Thymus (tissue), 11 donors: Measurements from ENCODE around the gene IL1RN. TPM values are rescaled to one million over a fixed set of nuclear protein-coding genes. Genes with fewer than 3 reads are reported as not detected.

Experiments
- DNase-seq, 9 donors: peaks; one replicate each; pipeline ENCODE4 v3.0.0-alpha.2; 2013; ENCODE audit warnings: low spot score in 9 of 9, low read depth in 6 of 9, missing footprints in 1 of 9
- H3K27ac ChIP-seq, 2 donors: one replicate each; pipeline ENCODE4 v1.5.1; 2013; ENCODE audit warnings: control low read depth in 1 of 2, low read depth in 1 of 2, low read length in 1 of 2, mild to moderate bottlenecking in 1 of 2, moderate library complexity in 1 of 2
- H3K27me3 ChIP-seq, 2 donors: one replicate each; pipeline ENCODE4 v1.5.1; 2013; ENCODE audit warnings: low read length in 1 of 2; ENCODE audit not compliant: control insufficient read depth in 2 of 2, insufficient read depth in 1 of 2
- H3K36me3 ChIP-seq, 2 donors: one replicate each; pipeline ENCODE4 v1.5.1; 2013; ENCODE audit warnings: low read length in 1 of 2, mild to moderate bottlenecking in 1 of 2, moderate library complexity in 1 of 2; ENCODE audit not compliant: control insufficient read depth in 2 of 2, insufficient read depth in 2 of 2
- H3K4me1 ChIP-seq, 2 donors: one replicate each; pipeline ENCODE4 v1.5.1; 2013; ENCODE audit warnings: low read length in 2 of 2; ENCODE audit not compliant: control insufficient read depth in 2 of 2, insufficient read depth in 2 of 2
- H3K4me3 ChIP-seq, 2 donors: one replicate each; pipeline ENCODE4 v1.5.1; 2013; ENCODE audit warnings: low read length in 2 of 2, control low read depth in 1 of 2, mild to moderate bottlenecking in 1 of 2
- H3K9me3 ChIP-seq, 2 donors: one replicate each; pipeline ENCODE4 v1.5.1; 2013; ENCODE audit warnings: low read length in 1 of 2, mild to moderate bottlenecking in 1 of 2; ENCODE audit not compliant: control insufficient read depth in 2 of 2, insufficient read depth in 1 of 2
- WGBS: extraction: QIAGEN DNeasy Blood & Tissue Kit; methylation state at CpG from one replicate; pipeline ENCODE4 v1.1.7; 2013; 5-methylcytosine and 5-hydroxymethylcytosine counted together
- polyA plus RNA-seq: library from polyadenylated mRNA; stranded (reverse); fragments of 200-250 nt; gene quantifications from one replicate; pipeline ENCODE4 v1.2.3, GENCODE V29; 2013
- total RNA-seq: library from RNA; stranded (reverse); fragments of 120-200 nt; gene quantifications from one replicate; pipeline ENCODE4 v1.2.4, GENCODE V29; 2013
- donor health status: healthy.

The IL1RN gene
- total and polyA plus RNA-seq, 2 donors, result 2.7 to 16.9 TPM

DNA sequence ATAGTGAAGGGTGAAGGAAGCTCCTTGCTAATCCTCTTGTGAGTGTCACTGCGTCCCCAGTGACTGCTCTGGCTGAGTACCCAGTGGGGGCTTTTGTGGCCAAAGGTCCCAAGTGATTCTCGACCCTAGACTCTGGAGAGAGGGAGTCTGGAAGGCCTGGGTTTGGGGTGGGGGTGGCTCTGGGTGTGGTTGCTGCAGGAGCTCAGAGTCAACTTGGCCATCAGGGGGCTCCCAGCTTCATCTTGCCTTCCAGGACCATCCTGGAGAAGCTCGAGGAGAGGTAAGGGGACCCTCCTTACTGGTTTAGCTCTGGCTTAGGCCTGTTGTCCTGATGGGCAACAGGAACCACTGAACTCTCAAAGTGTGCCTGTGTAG lies 47.0 kb downstream of the IL1RN start:
- Histone ChIP-seq H3K9me3 (peaks cover 1 to 3% of the 10 kb centered on the region in 2 donors), H3K4me1 (peaks cover 37 to 75% of the 10 kb centered on the region in 2 donors), H3K4me3 (peak overlapping the region; percentile 85 to 96), H3K27ac (peak overlapping the region; percentile 85 to 93), H3K27me3 (no peaks in the 10 kb centered on the region), H3K36me3 (peaks cover 10 to 20% of the 10 kb centered on the region in 2 donors)
- 3% methylated on average over 3 of the region's 3 CpGs for WGBS
- DNase-seq, result peak in 2 of 9 donors; percentile 44 to 69

DNA sequence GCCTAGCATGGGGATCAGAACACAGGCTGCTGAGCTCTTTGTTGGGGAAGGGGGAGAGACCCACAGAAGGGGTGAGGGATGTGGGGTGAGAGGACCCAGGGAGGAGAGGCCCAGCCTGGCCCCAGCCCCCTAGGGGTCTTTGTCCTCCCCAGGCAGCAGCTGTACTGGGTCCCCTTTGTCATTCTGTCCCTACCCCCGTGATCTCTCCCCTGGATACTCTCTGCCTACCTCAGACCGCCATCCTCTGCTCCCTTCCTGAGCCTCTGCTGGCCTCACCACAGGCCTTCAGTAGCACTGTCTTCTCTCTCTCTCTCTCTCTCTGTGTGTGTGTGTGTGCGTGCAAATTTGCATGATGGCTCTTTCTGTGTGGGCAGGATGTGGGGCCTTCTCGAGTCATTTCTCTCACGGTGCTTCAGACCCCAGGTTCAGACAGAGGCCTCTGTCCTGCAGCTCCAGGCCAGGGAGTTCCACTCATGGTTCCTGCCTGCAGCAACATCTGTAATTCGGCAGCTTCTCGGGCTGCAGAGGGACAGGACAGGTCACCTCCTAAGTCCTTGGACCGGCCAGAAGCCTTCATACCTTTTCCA lies 47.7 kb downstream of the IL1RN start:
- Histone ChIP-seq H3K4me3 (peak overlapping the region; percentile 85 to 96), H3K9me3 (peaks cover 1 to 3% of the 10 kb centered on the region in 2 donors), H3K27ac (peak overlapping the region; percentile 85 to 93), H3K36me3 (peaks cover 17 to 26% of the 10 kb centered on the region in 2 donors), H3K27me3 (no peaks in the 10 kb centered on the region), H3K4me1 (peaks cover 44 to 78% of the 10 kb centered on the region in 2 donors)
- WGBS, result 24% methylated on average over 8 of the region's 8 CpGs
- DNase-seq, result peak in 3 of 9 donors; percentile 66 to 86 (median 74)

DNA sequence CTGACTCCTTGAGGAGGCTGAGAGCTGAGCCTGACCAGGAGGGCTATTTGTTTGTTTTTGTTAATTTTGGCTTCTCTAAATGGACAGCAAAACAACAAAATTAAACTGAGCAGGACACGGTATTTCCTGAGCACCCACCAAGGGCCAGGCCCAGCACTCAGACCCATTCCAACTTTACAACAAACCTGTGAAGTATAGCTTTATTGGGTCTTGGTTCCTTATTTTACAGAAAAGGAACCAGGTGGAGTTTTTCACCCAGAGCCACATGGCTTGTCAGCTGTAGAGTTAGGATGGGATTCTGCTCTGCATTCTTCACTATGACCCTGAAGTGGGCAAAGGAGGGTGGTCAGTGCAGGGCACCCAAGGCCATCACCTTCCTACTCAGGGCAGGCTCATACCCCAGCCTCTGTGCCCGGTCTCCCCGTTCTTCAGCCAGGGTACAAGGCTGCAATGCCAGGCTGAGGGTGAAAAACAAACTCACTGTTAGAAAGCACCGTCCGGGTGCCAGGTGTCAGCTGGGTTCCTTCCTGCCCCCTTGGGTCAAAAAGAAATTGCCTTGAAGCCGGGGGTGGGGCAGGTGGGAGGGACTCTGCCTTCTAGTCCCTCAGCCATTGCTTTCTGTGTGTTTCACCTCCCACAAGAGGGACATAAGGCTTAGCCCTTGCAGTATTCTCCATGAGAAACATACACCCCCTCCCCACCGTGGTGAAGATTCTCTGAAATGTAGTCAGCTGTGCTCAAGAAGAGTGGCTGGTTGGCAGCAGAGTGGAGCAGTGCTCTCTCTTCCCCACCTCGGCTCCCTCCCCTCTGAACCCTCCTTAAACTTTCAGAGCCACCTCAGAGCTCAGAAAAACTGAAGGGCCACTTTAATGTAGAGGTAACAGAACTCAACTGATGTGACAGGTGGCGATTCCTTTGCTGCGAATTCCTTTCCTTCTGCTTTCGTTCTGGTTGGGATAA lies 48.6 kb downstream of the IL1RN start:
- peaks cover 20 to 33% of the 10 kb centered on the region in 2 donors for H3K36me3 ChIP-seq
- WGBS, result 16% methylated on average over 11 of the region's 11 CpGs
- peak overlapping the region; percentile 85 to 96 for H3K4me3 ChIP-seq
- DNase-seq, result peak in 4 of 9 donors; percentile 54 to 83 (median 65)
- no peaks in the 10 kb centered on the region for H3K27me3 ChIP-seq
- peaks cover 53 to 87% of the 10 kb centered on the region in 2 donors for H3K4me1 ChIP-seq
- H3K27ac ChIP-seq, result peak overlapping the region; percentile 85 to 93
- H3K9me3 ChIP-seq, result peaks cover 1 to 3% of the 10 kb centered on the region in 2 donors

DNA sequence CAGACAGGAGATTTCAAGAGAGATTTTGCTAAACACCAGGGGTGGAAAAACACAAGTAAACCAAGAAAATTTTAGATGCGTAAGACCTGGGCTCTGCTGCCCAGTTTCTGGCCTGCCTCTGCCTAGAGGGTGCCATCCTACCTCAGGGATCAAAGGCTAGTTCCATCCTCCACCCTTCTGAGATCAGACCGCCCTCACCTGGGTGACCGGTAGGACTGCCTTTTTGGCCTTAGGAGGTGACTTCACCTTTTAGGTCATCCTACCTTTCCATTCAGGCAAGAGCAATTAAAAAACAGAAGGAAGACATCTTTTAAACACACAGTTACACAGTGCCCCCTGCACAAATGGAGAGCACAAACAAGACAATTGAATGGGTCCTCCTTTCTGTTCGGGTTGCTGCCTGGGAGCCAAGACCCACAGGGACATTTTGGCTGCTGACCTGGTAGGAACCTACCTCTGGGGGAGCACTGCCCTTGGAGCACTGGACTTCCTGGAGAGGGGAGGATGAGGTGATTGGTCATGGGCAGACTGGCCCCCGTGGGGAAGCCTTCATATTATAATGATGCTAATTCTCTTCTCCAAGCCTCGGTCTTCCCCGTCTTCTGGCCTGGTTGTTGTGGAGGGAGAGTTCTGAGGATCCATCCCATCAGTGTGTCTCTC lies 49.4 kb downstream of the IL1RN start:
- Histone ChIP-seq H3K36me3 (peaks cover 27 to 41% of the 10 kb centered on the region in 2 donors), H3K27me3 (no peaks in the 10 kb centered on the region), H3K9me3 (peaks cover 1 to 3% of the 10 kb centered on the region in 2 donors), H3K27ac (peak overlapping the region; percentile 15 to 85), H3K4me3 (peak overlapping the region; percentile 85 to 96), H3K4me1 (peaks cover 58 to 89% of the 10 kb centered on the region in 2 donors)
- 95% methylated on average over 7 of the region's 7 CpGs for WGBS
- no peak for DNase-seq

DNA sequence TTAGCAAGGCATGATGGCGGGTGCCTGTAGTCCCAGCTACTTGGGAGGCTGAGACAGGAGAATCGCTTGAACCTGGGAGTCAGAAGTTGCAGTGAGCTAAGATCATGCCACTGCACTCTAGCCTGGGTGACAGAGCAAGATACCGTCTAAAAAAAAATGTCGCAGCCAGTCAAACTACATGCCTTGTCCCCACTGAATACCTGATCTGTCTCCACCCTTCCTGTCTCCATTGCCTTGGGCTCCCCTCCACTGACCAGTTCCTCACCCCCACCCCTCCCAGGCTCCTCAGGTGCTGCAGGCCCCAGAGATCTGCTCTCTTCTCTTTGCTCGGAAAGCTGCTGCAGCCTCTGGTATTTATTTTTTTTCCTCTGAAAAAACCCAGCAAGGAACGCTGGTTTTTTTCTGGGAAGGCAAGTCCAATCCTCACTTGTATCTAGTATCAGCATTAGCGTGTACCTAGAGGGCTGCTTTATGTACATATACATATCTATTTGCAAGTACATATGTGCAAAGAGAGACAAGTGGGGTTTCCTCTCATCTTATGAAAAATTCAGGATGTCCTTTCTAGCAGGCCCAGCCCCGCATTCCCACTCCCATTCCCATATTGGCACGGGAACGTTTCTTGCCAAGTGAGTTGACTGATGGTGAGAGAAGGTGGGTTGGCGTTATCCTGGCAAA lies 50.8 kb downstream of the IL1RN start:
- H3K4me1 ChIP-seq, result peaks cover 50 to 90% of the 10 kb centered on the region in 2 donors
- H3K36me3 ChIP-seq, result peaks cover 40 to 55% of the 10 kb centered on the region in 2 donors
- no peak overlapping the region for H3K4me3 ChIP-seq
- no peak overlapping the region for H3K27ac ChIP-seq
- WGBS, result 93% methylated on average over 11 of the region's 11 CpGs
- no peaks in the 10 kb centered on the region for H3K27me3 ChIP-seq
- DNase-seq, result no peak
- peaks cover 1 to 3% of the 10 kb centered on the region in 2 donors for H3K9me3 ChIP-seq

DNA sequence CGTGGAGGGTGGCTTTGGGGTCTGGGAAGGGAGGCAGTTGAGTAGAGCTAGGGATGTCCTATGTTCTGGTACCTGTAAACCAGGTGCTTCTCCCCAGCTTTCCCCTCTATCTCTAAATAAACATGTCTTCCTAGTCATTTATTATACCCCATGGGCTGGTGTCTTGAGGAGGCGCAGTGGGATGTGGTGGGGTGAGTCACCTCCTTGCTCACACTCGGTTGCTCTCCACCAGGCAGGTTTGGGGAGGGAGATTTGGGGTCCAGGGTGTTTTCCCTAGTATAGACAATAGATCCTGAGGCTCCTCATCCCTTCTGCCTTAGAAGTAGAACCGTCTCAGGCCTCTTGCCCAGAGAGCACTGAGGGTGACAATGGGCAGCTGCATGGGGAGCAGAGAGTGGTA lies 51.5 kb downstream of the IL1RN start:
- H3K27me3 ChIP-seq, result no peaks in the 10 kb centered on the region
- DNase-seq, result no peak

DNA sequence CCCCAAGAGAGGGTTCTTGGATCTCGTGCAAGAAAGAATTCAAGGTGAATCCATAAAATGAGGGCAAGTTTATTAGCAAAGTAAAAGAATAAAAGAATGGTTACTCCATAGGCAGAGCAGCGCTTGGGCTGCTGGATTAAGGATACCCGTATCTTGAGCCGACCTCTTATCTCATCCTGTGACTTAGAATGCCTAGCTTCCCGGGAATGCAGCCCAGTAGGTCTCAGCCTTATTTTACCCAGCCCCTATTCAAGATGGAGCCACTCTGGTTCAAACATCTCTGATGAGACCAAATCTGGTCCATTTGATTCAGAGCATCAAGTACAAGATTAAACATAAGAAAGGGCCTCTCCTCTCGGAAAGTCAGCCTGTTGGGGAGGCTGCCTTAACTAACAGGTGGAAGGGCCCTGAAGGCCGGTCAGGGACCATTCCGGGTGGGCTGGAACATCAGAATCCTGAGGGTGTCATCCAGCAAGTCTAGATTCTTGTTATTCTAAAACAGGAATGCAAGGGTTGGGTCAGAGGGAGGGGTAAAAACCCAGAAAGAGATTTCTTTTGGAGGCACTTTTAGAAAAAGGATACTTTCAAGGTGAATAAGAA lies 52.1 kb downstream of the IL1RN start:
- H3K4me1 ChIP-seq, result peaks cover 44 to 86% of the 10 kb centered on the region in 2 donors
- H3K9me3 ChIP-seq, result no peaks in the 10 kb centered on the region
- DNase-seq, result no peak
- no peaks in the 10 kb centered on the region for H3K27me3 ChIP-seq
- over 99% methylated on average over 8 of the region's 8 CpGs for WGBS
- no peak overlapping the region for H3K4me3 ChIP-seq
- H3K27ac ChIP-seq, result peak overlapping the region in 1 of 2 donors; percentile 15
- peaks cover 52 to 67% of the 10 kb centered on the region in 2 donors for H3K36me3 ChIP-seq

More for the DNA sequence above, 51.5 kb downstream of the IL1RN start:
- H3K4me1 ChIP-seq, result peaks cover 44 to 86% of the 10 kb centered on the region in 2 donors
- H3K36me3 ChIP-seq, result peaks cover 47 to 61% of the 10 kb centered on the region in 2 donors
- peaks cover 0 to 3% of the 10 kb centered on the region in 2 donors for H3K9me3 ChIP-seq
- H3K27ac ChIP-seq, result no peak overlapping the region
- no peak overlapping the region for H3K4me3 ChIP-seq
- WGBS, result 88% methylated on average over 4 of the region's 4 CpGs
